Ishikawa (cell line): ENCODE measurements around the gene C4A.

Experiments
- CEBPB ChIP-seq: IDR thresholded peaks from 2 replicates; pipeline ENCODE4 v1.6.1; 2012
- EGR1 ChIP-seq: IDR thresholded peaks from 2 replicates; pipeline ENCODE4 v1.6.1; 2012
- EP300 ChIP-seq: IDR thresholded peaks from 2 replicates; pipeline ENCODE4 v1.6.1; 2012; ENCODE audit warnings: borderline replicate concordance
- FOXM1 ChIP-seq: IDR thresholded peaks from 2 replicates; pipeline ENCODE4 v1.6.1; 2012; ENCODE audit warnings: low read depth, borderline replicate concordance
- NFIC ChIP-seq: IDR thresholded peaks from 2 replicates; pipeline ENCODE4 v1.6.1; 2012
- RAD21 ChIP-seq: IDR thresholded peaks from 2 replicates; pipeline ENCODE4 v1.6.1; 2012; ENCODE audit warnings: low read depth
- TAF1 ChIP-seq: IDR thresholded peaks from 2 replicates; pipeline ENCODE4 v1.6.1; 2012; ENCODE audit warnings: low read depth, mild to moderate bottlenecking
- TCF12 ChIP-seq: IDR thresholded peaks from 2 replicates; pipeline ENCODE4 v1.6.1; 2012; ENCODE audit warnings: low read depth
- TEAD4 ChIP-seq: IDR thresholded peaks from 2 replicates; pipeline ENCODE4 v1.6.1; 2012
- YY1 ChIP-seq: IDR thresholded peaks from 2 replicates; pipeline ENCODE4 v1.6.1; 2012; ENCODE audit warnings: low read depth
- ZBTB7A ChIP-seq: IDR thresholded peaks from 2 replicates; pipeline ENCODE4 v1.6.1; 2012; ENCODE audit warnings: low read depth
- TF ChIP-seq, protein P1 (sequence below): IDR thresholded peaks from 2 replicates; pipeline ENCODE4 v1.6.1; 2012

Gene C4A

DNA sequence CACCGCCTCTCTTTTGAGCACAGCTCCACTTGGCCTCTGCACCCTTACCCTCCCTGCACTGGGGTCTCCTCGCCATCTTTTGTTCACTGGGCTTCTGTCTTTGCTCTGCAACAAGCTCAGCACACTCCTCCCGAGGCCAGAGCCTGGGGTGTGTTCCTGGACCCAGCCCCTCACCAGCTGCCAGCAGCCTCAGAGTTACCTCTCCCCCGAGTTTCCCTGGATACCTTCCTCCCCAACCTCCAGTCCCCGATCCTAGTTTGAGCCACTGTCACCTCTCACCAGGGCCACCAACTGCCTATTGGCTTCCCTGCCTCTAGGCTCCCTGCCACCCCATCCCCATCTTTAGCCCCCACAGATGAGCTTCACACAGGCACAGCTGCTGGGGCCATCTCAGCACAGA lies 68.7 kb downstream of the C4A start:
- TF ChIP-seq TAF1 (no peak), TCF12 (no peak), ZBTB7A (no peak), NFIC (no peak), FOXM1 (no peak), RAD21 (no peak), TEAD4 (no peak), EGR1 (no peak), YY1 (no peak), CEBPB (no peak), EP300 (no peak)
- TF ChIP-seq, protein P1, sequence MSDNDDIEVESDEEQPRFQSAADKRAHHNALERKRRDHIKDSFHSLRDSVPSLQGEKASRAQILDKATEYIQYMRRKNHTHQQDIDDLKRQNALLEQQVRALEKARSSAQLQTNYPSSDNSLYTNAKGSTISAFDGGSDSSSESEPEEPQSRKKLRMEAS, result no peak
